ENCODE measurements around the gene EEF2.
"Not testable (repeated sequence)": the region's sequence is repeated elsewhere in the genome, so short reads cannot be mapped to it uniquely, and the experiment has no call there.

The EEF2 gene

DNA sequence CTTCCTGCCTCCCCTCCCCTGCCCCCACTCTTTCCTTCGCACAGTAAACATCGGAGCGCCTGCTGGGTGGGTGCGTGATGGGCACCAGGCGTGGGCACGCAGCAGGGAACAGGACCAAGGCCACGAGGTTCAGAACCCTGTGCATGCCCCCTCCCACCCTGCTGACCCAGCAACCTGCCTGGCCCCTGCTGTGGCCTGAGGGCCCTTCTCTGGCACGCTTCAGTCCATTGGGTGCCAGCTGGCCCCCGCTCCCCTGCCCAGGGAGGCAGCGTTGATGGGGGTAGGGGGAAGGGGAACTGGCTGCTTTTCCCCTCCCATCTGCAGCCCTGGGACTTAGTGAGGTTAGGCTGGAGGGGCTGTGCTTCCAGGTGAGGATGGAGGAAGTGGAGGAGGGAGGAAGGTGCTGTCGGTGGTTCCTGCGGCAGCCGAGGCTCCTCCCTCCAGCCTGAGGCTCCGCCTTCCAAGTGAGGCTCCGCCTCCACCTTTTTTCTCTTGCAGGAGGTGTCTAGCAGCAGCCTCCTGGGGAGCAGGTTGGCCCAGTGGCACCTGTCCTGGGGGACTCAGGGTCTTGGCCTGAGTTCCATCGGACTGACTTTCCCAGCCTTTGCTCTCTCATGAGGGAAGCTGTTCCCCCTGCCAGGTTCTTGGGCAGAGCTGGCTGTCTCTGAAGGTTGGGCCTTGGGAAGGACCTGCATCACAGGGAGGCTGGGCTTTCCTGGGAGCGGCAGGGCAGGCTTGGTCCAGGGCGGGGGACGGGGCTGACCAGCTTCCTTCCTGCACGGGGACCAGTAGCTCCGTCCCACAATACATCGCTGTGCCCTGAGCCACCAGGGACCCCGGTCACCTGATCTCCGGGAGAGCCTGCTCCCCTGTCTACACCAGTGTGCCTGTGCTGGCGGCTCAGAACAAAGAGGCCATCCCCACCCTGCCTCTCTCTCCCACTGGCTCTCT, 29.6 kb upstream of the EEF2 start:
- no peak for DNase-seq (ENCODE audit: low spot score)

DNA sequence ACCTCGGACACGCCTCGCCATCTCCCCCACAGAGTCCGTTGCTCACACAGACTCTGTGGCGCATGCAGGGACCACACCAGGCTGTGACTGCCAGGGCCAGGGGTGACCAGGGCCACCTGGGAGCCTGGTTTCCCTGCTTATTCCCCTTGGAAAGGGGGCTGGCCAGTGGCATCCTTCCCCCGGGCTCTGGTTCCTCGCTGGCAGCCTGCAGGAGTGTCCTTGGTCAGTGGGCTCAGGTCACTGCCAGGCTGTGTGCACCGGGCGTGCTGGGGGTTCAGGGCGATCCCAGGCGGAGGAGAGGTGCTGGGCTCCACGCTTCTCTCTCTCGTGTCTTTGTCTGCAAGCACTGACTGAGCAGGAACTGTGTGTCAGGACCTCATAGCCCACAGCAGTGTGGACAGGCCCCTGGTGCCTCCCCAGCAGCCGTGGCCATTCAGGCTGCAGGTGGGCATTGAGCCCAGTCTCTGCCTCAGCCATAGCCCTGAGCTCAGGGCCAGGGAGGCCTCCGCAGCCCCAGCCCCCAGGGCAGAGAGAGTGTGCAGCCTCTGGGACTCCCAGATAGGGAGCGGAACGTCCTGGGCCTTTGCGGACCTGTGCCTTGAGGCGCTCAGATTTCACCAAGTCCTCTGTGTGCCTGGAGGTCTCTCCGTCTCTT, 28.8 kb upstream of the EEF2 start:
- DNase-seq (ENCODE audit: low spot score): no peak

DNA sequence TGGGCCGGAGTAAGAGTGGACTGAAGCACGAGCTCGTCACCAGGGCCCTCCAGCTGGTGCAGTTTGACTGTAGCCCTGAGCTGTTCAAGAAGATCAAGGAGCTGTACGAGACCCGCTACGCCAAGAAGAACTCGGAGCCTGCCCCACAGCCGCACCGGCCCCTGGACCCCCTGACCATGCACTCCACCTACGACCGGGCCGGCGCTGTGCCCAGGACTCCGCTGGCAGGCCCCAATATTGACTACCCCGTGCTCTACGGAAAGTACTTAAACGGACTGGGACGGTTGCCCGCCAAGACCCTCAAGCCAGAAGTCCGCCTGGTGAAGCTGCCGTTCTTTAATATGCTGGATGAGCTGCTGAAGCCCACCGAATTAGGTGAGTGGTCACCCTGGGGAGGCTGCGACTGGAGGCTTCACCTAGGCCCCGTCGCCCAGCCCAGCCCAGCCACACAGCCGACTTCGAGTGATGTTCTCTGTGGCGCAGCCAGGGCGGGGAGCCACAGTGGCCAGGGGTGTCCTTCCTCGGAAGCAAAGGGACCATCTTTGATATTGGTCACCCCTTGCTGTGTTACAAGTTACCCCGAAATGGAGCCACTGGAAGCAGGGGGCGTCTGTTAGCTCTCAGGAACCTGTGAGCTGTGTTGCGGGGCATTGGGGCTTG, 27.8 kb upstream of the EEF2 start:
- no peak for DNase-seq (ENCODE audit: low spot score)

DNA sequence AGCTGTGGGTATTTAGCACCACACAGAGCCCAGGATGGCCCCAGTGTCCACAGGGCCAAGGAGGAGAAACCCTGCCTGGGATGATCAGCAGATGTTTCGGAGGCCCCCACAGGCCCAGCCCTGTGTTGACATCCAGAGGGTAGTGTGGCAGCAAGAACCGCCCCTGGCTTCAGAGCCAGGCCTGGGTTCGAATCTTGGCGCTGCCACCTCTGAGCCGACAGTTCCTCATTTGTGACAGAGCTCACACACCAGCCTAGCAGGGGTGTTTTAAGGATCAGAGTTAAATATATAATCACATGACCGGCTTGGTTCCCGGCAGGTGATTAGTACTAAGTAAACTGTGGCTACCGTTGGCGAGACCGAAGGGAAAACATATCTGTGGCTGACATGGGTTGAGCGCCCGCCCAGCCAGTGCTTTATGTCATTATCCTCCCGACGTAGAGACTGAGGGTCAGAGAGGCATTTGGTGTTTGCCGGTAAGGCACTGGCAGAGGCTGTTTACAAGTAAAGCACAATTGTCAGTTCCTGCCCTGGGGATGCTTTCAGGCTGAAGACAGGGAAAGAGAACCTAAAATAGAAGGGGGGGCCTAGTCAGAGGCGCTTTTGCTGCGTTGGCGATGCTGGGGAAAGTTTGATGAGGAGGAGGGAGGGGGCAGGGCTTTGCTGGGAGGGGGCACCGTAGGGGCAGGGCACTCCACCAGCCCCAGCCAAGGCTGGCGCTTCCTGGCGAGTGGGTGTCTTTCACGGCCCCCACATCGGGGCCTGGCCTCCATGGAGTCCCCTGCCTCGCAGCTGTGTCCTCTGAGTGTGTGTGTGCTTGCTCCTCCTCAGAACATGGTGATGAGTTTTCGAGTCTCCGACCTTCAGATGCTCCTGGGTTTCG, 27.1 kb upstream of the EEF2 start:
- no peak for DNase-seq (ENCODE audit: low spot score)

DNA sequence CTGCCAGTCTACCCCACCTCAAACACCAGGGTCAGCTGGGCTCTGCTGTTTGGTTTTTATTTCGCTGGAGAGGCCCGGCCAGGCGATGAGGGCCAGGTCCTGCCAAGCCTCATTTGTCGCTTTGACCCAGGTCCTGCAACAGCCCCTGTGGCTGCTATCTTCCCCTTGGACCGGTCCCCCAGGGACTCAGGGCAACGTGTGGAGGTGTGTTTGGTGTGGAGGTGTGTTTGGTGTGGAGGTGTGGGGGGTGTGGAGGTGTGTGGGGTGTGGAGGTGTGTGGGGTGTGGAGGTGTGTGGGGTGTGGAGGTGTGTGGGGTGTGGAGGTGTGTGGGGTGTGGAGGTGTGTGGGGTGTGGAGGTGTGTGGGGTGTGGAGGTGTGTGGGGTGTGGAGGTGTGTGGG, 26.2 kb upstream of the EEF2 start:
- not testable (repeated sequence) for DNase-seq (ENCODE audit: low spot score)

DNA sequence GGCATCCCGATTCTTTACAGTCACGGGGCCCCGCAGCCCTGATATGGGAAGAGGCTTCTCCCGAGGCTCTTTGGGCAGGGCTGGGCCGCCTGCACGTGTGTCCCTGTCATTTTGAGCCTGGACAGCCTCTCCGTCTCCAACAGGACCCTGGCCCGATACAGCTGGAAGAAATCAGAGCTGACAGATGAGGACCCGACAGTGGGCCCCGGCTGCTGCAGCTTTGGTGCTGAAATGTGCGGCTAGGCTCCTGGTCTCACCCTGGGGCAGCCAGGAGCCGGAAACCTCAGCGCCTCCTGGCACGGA, 25.5 kb upstream of the EEF2 start:
- DNase-seq (ENCODE audit: low spot score): no peak

DNA sequence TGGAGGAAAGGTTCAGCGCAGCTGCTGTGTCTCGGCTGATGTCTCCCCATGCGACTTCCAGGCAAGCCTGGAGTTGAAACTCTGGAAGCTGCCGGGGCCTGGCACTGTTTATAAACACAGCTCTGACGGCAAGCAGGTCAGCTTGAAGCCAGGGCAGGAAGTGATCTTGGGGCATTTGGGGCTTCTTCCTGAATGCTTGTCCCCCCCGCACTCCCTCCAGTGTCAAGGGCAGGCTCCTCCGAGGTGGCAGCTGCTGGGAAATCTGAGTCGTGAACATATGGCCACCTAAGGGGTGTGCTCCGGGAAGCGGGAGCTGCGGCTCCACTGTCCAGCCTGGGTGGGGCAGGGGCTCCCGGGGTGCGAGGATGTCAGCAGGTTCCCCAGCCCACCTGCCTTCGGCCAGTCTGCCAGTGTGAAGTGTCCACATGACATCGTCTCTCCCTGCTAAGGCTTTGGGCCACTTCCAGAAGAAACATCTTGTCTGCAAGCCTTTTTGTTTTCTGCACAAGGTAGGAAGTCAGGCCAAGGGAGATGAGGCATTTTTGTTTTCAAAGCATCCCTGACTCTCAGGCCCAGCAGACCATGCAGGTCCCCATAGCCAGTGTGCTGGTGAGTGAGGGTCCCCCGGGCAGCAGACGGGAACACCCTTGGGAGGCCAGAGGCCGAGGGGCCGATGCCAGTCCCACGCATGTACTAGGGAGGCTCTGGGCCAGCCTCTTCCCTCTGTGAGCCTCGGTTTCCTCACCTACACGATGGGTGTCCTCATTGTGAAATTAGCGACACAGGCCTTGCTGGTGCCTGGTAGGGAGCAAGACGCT, 24.9 kb upstream of the EEF2 start:
- no peak for DNase-seq (ENCODE audit: low spot score)

DNA sequence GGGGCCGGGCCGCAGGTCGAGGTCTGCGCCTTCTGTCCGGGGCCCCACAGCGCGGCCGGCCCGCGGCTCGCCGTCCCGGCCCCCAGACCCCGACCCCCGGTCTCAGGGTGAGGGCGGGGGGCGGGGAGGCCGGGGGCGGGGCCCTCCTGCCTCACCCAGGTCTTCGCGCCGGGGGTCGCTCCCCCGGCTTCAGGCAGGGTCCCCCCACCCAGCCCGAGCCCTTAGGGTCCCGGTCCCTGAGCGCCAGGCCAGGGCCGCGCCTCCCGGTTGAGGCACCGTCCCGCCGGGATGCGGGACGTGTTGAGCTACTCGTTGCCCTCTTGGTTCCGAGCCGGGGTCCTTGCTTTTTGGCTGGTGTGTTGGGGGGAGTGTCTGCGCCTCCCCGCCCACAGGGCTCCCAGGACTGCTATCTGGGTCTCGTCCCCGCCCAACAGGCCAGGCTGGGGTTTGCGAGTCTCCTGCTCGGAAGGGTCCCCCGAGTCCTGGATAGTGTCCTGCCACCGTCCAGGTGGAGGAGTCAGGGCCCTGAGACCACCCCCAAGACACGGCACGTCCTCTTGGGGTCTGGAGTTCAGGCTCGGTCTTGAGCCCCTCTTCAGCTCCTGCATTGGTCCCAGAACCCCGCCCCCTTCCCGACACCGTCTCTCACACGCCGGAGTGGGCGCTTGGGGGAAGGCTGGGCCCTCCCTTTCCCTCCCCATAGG, 22.7 kb upstream of the EEF2 start:
- DNase-seq (ENCODE audit: low spot score): no peak

DNA sequence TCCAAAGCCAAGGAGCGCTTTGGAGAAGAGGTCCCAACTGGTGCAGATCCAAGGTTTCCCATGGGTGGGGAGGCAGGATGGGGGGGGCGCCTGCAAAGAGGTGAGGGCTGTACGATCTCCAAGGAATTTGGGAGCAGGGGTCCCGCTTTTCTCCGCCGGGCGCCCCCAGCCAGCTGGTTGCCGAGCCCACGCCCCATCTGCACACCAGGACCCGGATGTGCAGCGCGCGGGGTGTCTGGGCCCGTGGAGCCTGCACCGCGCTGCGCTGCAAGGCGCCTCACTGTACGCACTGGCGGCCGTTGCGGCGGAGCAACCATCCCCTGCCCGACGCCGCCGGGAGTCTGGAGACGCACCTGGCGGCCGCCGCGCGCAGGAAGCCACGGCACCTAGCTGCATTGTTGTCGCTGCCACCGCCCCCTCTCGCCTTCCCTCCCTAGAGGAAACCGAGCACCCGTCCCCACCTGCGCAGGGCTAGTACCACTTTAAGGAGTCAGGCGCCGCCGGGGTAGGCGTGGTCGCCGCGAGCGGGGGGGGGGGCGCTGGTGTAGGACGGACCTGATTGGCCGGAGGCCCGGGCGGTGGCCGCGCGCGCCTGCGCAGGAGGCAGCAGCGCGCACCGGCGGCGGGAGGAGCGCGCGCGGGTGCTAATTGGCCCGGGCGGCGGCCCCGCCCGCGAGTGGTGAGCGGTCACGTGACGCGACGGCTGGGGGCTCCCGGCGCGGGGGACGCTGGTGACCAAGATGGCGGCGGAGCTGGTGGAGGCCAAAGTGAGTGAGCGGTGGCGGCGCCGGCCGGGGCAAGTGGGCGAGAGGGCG, 22.0 kb upstream of the EEF2 start, which contains the start of gene PIAS4:
TSS of gene PIAS4 (plus strand) at position 716 of the 815 bp plus-strand sequence. CDS start at position 741, 25 bp downstream.
- peak; percentile 93 for DNase-seq (ENCODE audit: low spot score)

DNA sequence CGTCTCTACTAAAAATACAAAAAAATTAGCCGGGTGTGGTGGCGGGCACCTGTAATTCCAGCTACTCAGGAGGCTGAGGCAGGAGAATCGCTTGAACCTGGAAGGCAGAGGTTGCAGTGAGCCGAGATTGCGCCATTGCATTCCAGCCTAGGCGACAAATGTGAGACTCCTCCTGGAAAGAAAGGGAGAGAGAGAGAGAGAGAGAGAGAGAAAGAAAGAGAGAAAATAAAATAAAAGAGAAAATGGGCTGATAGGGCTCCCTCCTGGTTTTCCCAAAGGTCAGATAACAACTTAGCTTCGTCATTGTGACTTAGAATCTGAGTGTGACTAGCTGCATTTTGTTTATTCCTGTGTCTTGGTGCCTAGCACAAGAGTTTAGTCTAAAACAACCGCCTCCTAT, 20.2 kb upstream of the EEF2 start:
- DNase-seq (ENCODE audit: low spot score): not testable (repeated sequence)

DNA sequence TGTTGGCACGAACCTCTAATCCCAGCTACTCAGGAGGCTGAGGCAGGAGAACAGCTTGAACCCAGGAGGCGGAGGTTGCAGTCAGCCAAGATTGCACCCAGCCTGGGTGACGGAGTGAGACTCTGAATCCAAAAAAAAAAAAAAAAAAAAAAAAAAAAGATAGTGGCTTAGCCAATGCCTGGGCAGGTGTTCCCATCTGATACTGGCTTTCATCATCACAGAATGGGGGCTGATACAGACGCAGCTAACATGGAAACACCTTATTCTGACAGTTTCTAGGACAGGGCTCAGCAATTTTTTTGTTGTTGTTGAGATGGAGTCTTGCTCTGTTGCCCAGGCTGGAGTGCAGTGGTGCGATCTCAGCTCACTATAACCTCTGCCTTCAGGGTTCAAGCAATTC, 15.5 kb upstream of the EEF2 start:
- not testable (repeated sequence) for DNase-seq (ENCODE audit: low spot score)

DNA sequence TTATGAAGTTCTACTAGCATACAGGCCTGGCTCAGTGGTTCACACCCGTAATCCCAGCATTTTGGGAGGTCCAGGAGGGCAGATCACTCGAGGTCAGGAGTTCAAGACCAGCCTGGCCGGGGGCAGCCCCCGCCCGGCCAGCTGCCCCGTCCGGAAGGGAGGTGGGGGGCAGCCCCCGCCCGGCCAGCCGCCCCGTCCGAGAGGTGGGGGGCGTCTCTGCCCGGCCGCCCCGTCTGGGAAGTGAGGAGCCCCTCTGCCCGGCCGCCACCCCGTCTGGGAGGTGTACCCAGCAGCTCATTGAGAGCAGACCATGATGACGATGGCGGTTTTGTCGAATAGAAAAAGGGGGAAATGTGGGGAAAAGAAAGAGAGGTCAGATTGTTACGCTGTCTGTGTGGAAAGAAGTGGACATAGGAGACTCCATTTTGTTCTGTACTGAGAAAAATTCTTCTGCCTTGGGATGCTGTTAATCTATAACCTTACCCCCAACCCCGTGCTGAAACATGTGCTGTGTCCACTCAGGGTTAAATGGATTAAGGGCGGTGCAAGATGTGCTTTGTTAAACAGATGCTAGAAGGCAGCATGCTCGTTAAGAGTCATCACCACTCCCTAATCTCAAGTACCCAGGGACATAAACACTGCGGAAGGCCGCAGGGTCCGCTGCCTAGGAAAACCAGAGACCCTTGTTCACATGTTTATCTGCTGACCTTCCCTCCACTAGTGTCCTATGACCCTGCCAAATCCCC, 13.6 kb upstream of the EEF2 start:
- not testable (repeated sequence) for DNase-seq (ENCODE audit: low spot score)

DNA sequence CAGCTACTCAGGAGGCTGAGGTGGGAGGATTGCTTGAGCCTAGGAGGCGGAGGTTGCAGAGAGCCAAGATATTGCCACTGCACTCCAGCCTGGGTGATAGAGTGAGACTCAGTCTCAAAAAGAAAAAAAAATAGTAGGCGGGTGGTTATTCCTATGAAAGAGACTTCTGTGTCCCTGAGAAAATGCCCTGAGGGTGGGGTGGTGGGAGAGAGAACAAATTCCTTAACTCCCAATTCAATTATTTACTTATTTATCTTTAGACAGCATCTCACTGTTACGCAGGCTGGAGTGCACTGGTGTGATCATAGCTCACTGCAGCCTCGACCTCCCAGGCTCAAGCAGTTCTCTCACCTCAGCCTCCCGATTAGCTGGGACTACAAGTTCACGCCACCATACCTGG, 10.3 kb upstream of the EEF2 start:
- DNase-seq (ENCODE audit: low spot score): no peak

DNA sequence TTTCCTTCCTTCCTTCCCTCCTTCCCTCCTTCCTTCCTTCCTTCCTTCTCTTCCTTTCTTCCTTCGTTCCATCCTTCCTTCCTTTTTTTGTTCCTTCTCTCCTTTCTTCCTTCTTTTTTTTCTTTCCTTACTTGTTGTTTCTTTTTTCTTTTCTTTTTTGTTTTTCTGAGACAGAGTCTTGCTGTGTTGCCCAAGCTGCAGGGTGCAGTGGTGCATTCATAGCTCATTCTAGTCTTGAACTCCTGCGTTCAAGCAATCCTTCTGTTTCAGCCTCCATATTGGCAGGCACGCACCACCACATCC, 5.5 kb upstream of the EEF2 start:
- no peak for DNase-seq (ENCODE audit: low spot score)

DNA sequence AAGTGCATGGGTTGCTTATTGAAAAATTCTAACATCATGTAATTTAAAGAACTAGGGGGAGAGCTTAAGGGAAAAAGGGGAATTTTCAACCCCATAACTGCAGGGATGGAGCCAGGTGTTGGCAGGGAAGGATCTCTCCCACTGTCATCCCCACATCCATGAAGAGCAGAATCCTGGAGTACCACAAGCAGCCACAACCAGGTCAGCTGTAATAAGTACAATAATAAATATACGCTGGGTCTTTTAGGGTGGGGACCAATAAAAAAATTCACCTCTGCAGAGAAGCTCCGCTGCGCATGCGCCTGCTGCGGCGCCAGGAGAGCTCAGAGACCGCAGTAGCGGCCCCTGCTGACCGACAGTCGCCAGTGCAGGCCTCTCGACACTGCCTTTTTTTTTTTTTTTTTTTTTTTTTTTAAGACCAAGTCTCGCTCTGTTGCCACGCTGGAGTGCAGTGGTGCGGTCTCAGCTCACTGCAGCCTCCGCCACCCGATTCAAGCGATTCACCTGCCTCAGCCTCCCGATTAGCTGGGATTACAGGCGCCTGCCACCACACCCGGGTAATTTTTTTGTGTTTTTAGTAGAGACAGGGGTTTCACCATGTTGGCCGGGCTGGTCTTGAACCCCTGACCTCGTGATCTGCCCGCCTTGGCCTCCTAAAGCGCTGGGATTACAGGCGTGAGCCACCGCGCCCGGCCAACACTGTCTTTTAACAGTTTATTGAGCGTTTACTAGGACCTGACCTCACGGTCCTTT, 2.5 kb upstream of the EEF2 start:
- DNase-seq (ENCODE audit: low spot score): peak; percentile 78

DNA sequence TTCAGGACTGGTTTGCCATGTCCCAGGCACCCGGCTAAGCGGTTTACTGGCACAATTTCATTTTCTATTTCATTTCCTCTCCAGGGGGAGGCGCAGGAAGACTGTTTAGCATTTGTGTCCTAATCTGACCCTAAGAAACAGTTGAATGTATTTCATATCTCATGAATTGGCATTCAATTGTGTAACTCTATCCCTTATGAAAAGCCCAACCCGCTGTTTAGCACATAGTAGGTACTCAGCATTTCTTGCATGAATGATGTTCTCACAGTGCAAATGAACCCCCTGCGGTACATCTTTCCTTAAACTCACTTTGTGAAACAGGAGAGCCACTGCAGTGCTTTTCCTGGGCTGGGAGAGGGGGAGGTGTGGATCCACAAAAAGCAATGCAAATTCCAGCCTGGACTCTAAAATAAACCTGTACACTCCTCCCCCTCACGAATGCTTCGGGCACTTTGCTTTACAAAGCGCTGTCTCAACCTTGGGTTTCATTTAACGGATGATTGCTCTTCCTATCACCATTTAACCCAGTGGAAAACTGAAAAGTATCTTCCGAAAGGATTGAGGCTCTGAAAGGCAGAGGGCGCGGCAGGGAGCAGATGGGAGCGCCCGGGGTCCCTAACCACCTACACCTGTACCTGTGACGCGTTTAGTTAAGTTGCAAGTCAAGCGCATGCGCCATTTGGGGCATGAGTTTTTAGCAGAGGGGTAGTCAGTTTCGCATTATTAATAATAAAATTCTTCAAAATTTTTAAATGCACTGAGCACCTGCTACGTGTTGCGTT, 1.2 kb upstream of the EEF2 start:
- DNase-seq (ENCODE audit: low spot score): peak; percentile 85

DNA sequence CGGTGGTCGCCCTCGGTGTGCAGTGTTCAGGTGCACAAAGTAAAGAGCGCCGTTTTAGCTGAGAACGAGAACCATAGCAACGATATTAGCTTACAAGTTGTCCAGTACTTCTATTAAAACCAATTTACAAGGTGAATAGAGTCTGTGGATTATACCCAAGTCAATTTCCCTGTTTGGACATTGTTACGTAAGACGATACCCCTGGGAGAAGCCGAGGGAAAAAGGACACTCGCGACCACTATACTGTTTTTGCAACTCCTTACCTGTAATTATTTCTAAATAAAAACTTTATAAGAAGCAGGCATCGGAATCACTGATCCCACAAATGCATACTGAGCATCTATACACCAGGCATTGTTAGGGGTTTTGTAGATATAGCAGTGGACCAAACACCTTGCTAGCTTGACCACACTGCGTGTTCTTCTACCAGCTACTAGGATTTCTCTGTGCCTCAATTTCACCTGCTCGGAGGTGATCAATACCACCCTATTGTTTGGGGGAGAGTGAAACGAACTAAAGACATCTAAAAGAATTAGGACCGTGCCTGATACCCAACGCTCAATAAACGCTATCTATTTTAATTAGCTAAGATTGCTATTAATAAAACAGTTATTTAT, 488 bp upstream of the EEF2 start:
- DNase-seq (ENCODE audit: low spot score): no peak
